HL-60 (cell line): Measurements from ENCODE around the gene SLC12A8.

Experiments used
- DNase-seq, 2 experiments: peaks; one replicate each; pipeline ENCODE4 v3.0.0-alpha.2; 2010 to 2020; ENCODE audit warnings: low read depth in 1 of 2, low spot score in 1 of 2
- H3K27ac ChIP-seq: fragments of 250-450 bp; sonication (Bioruptor Pico); replicated peaks from 2 replicates; pipeline ENCODE4 v1.5.1; 2020; ENCODE audit warnings: mild to moderate bottlenecking, moderate library complexity
- H3K27me3 ChIP-seq: fragments of 250-450 bp; sonication (Bioruptor Pico); 2 replicates; pipeline ENCODE4 v1.5.1; 2021; ENCODE audit warnings: mild to moderate bottlenecking, moderate library complexity; ENCODE audit not compliant: insufficient read depth, poor library complexity, severe bottlenecking
- H3K4me3 ChIP-seq: replicated peaks from 2 replicates; pipeline ENCODE4 v1.5.1; 2011; ENCODE audit warnings: mild to moderate bottlenecking, control low read depth, low read length; ENCODE audit not compliant: insufficient read depth
- CTCF ChIP-seq: IDR thresholded peaks from one replicate; pipeline ENCODE4 v1.5.1; 2011; ENCODE audit warnings: low read length, control low read depth, inconsistent platforms; ENCODE audit not compliant: insufficient read depth
- GABPA ChIP-seq: IDR thresholded peaks from 2 replicates; pipeline ENCODE4 v1.6.1; 2012; ENCODE audit warnings: low read depth
- POLR2AphosphoS5 ChIP-seq: IDR thresholded peaks from 2 replicates; pipeline ENCODE4 v1.6.1; 2012; ENCODE audit warnings: low read depth
- REST ChIP-seq: IDR thresholded peaks from 2 replicates; pipeline ENCODE4 v1.6.1; 2012; ENCODE audit warnings: low read depth; ENCODE audit not compliant: insufficient replicate concordance
- SPI1 ChIP-seq: IDR thresholded peaks from 2 replicates; pipeline ENCODE4 v1.6.1; 2012; ENCODE audit warnings: low read depth, mild to moderate bottlenecking, borderline replicate concordance

Gene SLC12A8

GRCh38 chr3:125067225-125067624, 145.3 kb downstream of the SLC12A8 start:
- peaks cover 3% of the 10 kb centered on the region for H3K27me3 ChIP-seq
- TF ChIP-seq SPI1 (no peak), POLR2AphosphoS5 (no peak), CTCF (no peak)
- H3K27ac ChIP-seq: no peak overlapping the region
- DNase-seq: no peak
- no peak overlapping the region for H3K4me3 ChIP-seq

GRCh38 chr3:125062904-125063618, 149.5 kb downstream of the SLC12A8 start:
- Histone ChIP-seq H3K4me3 (no peak overlapping the region), H3K27me3 (peaks cover 7% of the 10 kb centered on the region), H3K27ac (no peak overlapping the region)
- DNase-seq: no peak
- TF ChIP-seq REST (no peak), POLR2AphosphoS5 (no peak), GABPA (no peak), CTCF (no peak), SPI1 (no peak)

- Histone ChIP-seq H3K27ac (no peak overlapping the region), H3K27me3 (peaks cover 13% of the 10 kb centered on the region), H3K4me3 (no peak overlapping the region)
- no peak for DNase-seq
- TF ChIP-seq SPI1 (no peak), CTCF (no peak), GABPA (no peak), REST (no peak), POLR2AphosphoS5 (no peak)
These were observed 150.9 kb downstream of the SLC12A8 start for GRCh38 chr3:125061646-125062045.

- H3K4me3 ChIP-seq: no peak overlapping the region
- no peak overlapping the region for H3K27ac ChIP-seq
- TF ChIP-seq GABPA: no peak
- no peak for TF ChIP-seq SPI1
- TF ChIP-seq CTCF: no peak
- no peak for TF ChIP-seq POLR2AphosphoS5
- no peak for TF ChIP-seq REST
- no peak for DNase-seq
- H3K27me3 ChIP-seq: peaks cover 17% of the 10 kb centered on the region
These were observed 151.4 kb downstream of the SLC12A8 start for GRCh38 chr3:125061170-125061569.
